HepG2 (cell line): Measurements from ENCODE around the gene VPS25. TPM values are rescaled to one million over a fixed set of nuclear protein-coding genes. Genes with fewer than 3 reads are reported as not detected.
A peak's percentile ranks its signal among the peaks of the same experiment; 100 is the strongest.

Source experiments
- ATAD3A ChIP-seq: sonication (generic); formaldehyde crosslinking; IDR thresholded peaks from 2 replicates; pipeline ENCODE4 v1.4.0; 2020; ENCODE audit warnings: missing genetic modification reagents
- EHMT2 ChIP-seq: fragments of 200-600 bp; sonication (generic); IDR thresholded peaks from 2 replicates; pipeline ENCODE4 v1.7.0; 2017; ENCODE audit warnings: antibody characterized with exemption, low read depth, low read length, borderline replicate concordance
- EZH2 ChIP-seq: conservative IDR thresholded peaks from 2 replicates; pipeline ENCODE4 v1.6.1; 2012; ENCODE audit warnings: mild to moderate bottlenecking, low read depth, low read length, moderate library complexity
- FUBP1 ChIP-seq: sonication (generic); formaldehyde crosslinking; IDR thresholded peaks from 2 replicates; pipeline ENCODE4 v1.5.1; 2020; ENCODE audit warnings: missing genetic modification reagents, mild to moderate bottlenecking, borderline replicate concordance
- HIC2 ChIP-seq: sonication (generic); formaldehyde crosslinking; IDR thresholded peaks from 2 replicates; pipeline ENCODE4 v1.9.0; 2022; ENCODE audit warnings: low read depth, missing genetic modification reagents
- HMGXB4 ChIP-seq, 2 experiments: sonication (generic) in 1 of 2; formaldehyde crosslinking in 1 of 2; IDR thresholded peaks; 2 replicates each; pipeline versions ENCODE4 v1.4.0 to v1.6.1; 2018 to 2020; ENCODE audit warnings: missing genetic modification reagents in 2 of 2, borderline replicate concordance in 1 of 2, low read depth in 1 of 2, mild to moderate bottlenecking in 1 of 2, missing biosample characterization in 1 of 2
- HOXA3 ChIP-seq: sonication (generic); formaldehyde crosslinking; IDR thresholded peaks from 2 replicates; pipeline ENCODE4 v1.5.0; 2020; ENCODE audit warnings: missing genetic modification reagents
- HOXA9 ChIP-seq: sonication (generic); formaldehyde crosslinking; IDR thresholded peaks from 2 replicates; pipeline ENCODE4 v1.8.1; 2022; ENCODE audit warnings: missing genetic modification reagents, mild to moderate bottlenecking, moderate library complexity, borderline replicate concordance
- MAX ChIP-seq: IDR thresholded peaks from 2 replicates; pipeline ENCODE4 v1.6.1; 2012; ENCODE audit warnings: inconsistent platforms
- NFE2 ChIP-seq: sonication (generic); formaldehyde crosslinking; IDR thresholded peaks from 2 replicates; pipeline ENCODE4 v1.4.0; 2020; ENCODE audit warnings: missing genetic modification reagents
- RFXAP ChIP-seq: sonication (generic); formaldehyde crosslinking; IDR thresholded peaks from 2 replicates; pipeline ENCODE4 v1.4.0; 2020; ENCODE audit warnings: missing genetic modification reagents, borderline replicate concordance
- ZNF20 ChIP-seq: sonication (generic); formaldehyde crosslinking; IDR thresholded peaks from 2 replicates; pipeline ENCODE4 v1.4.0; 2020; ENCODE audit warnings: mild to moderate bottlenecking, moderate library complexity, missing genetic modification reagents
- ZNF276 ChIP-seq: sonication (generic); formaldehyde crosslinking; IDR thresholded peaks from 2 replicates; pipeline ENCODE4 v1.4.0; 2020; ENCODE audit warnings: mild to moderate bottlenecking, low read depth, missing genetic modification reagents
- ZNF431 ChIP-seq: sonication (generic); formaldehyde crosslinking; IDR thresholded peaks from 2 replicates; pipeline ENCODE4 v1.9.0; 2022; ENCODE audit warnings: missing genetic modification reagents, low read depth, mild to moderate bottlenecking, borderline replicate concordance
- ZNF432 ChIP-seq: sonication (generic); formaldehyde crosslinking; IDR thresholded peaks from 2 replicates; pipeline ENCODE4 v1.5.0; 2020; ENCODE audit warnings: missing genetic modification reagents, mild to moderate bottlenecking, borderline replicate concordance
- ZNF460 ChIP-seq: sonication (generic); formaldehyde crosslinking; IDR thresholded peaks from 2 replicates; pipeline ENCODE4 v1.5.1; 2020; ENCODE audit warnings: missing genetic modification reagents, mild to moderate bottlenecking, borderline replicate concordance
- ZNF556 ChIP-seq: sonication (generic); formaldehyde crosslinking; IDR thresholded peaks from 2 replicates; pipeline ENCODE4 v1.4.0; 2020; ENCODE audit warnings: mild to moderate bottlenecking, missing genetic modification reagents, borderline replicate concordance
- ZNF713 ChIP-seq: sonication (generic); formaldehyde crosslinking; IDR thresholded peaks from 2 replicates; pipeline ENCODE4 v1.4.0; 2020; ENCODE audit warnings: mild to moderate bottlenecking, missing genetic modification reagents
- polyA plus RNA-seq, 8 experiments: library from polyadenylated mRNA; depleted of rRNA in 3 of 8; stranded (reverse) in 7 of 8; unstranded in 1 of 8; fragments of >200 nt; fragmentation: Illumina TruSeq in 4 of 8; extraction: Trizol in 4 of 8; gene quantifications; 2 replicates each; pipeline versions ENCODE4 v1.2.1 to v1.2.3, GENCODE V29; 2011 to 2016; ENCODE audit warnings: low read depth in 4 of 8, missing spikeins in 1 of 8, mixed read lengths in 1 of 8; ENCODE audit not compliant: insufficient read depth in 1 of 8
- total RNA-seq, 5 experiments: library from RNA; depleted of rRNA; stranded (reverse); fragments of >200 nt; fragmentation: Illumina TruSeq; extraction: Trizol; gene quantifications; 2 replicates each; pipeline ENCODE4 v1.2.3, GENCODE V29; 2016; ENCODE audit warnings: low read depth in 1 of 5
- TF ChIP-seq, protein P1 (sequence below): sonication (generic); formaldehyde crosslinking; IDR thresholded peaks from 2 replicates; pipeline ENCODE4 v1.8.0; 2022; ENCODE audit warnings: mild to moderate bottlenecking, missing genetic modification reagents

Gene VPS25
- total and polyA plus RNA-seq, 2 of the 13 experiments (the other 11 are each of a cell fraction or from before 2014, with no cell fraction given), result 161 to 249 TPM

- TF ChIP-seq HIC2 (CRISPR knock-in tag), result no peak
- TF ChIP-seq ZNF431 (CRISPR knock-in tag), result no peak
- TF ChIP-seq RFXAP (CRISPR knock-in tag), result peak; percentile 95
- no peak for TF ChIP-seq EHMT2
- TF ChIP-seq NFE2 (CRISPR knock-in tag), result no peak
- peak; percentile 91 for TF ChIP-seq HOXA3
- TF ChIP-seq HMGXB4 (CRISPR knock-in tag; IDR thresholded peaks at IDR 0.05; ENCODE audit: borderline replicate concordance in 1 of 2, low read depth in 1 of 2), result peak; percentile 93 to 94
- TF ChIP-seq ZNF20 (CRISPR knock-in tag), result no peak
- TF ChIP-seq, protein P1, sequence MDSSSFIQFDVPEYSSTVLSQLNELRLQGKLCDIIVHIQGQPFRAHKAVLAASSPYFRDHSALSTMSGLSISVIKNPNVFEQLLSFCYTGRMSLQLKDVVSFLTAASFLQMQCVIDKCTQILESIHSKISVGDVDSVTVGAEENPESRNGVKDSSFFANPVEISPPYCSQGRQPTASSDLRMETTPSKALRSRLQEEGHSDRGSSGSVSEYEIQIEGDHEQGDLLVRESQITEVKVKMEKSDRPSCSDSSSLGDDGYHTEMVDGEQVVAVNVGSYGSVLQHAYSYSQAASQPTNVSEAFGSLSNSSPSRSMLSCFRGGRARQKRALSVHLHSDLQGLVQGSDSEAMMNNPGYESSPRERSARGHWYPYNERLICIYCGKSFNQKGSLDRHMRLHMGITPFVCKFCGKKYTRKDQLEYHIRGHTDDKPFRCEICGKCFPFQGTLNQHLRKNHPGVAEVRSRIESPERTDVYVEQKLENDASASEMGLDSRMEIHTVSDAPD (CRISPR knock-in tag), result peak; percentile 61; the same call in 1 of the 2 replicates
- peak; percentile 44; the same call in 1 of the 2 replicates for TF ChIP-seq MAX
- no peak for TF ChIP-seq EZH2
- TF ChIP-seq FUBP1 (CRISPR knock-in tag), result no peak
- TF ChIP-seq ZNF556 (CRISPR knock-in tag), result peak; percentile 100
- TF ChIP-seq ZNF276 (CRISPR knock-in tag), result peak; percentile 64; the same call in 1 of the 2 replicates
- no peak for TF ChIP-seq ZNF460 (CRISPR knock-in tag)
- peak; percentile 91 for TF ChIP-seq ZNF713
- no peak for TF ChIP-seq HOXA9
- no peak for TF ChIP-seq ATAD3A
- no peak for TF ChIP-seq ZNF432 (CRISPR knock-in tag)
Measured at GRCh38 chr17:42773290-42774035, at the start of gene VPS25 (continued).
